Measurements from ENCODE around the gene ATP6V1D.

Gene ATP6V1D

GRCh38 chr14:67345583-67345982 is 14.0 kb downstream of the ATP6V1D start:
- TF ChIP-seq FOXP2 (optimal IDR thresholded peaks at IDR 0.05; ENCODE audit: borderline replicate concordance, extremely low read depth, extremely low read length, insufficient read depth) = no peak
- TF ChIP-seq POLR2AphosphoS5 (IDR thresholded peaks at IDR 0.05; ENCODE audit: low read depth, low read length) = no peak
- no peak for TF ChIP-seq SIN3A (IDR thresholded peaks at IDR 0.05; ENCODE audit: borderline replicate concordance, insufficient read depth, low read length)
- TF ChIP-seq REST (IDR thresholded peaks at IDR 0.05; ENCODE audit: insufficient read depth in 1 of 2, low read depth in 2 of 2, low read length in 2 of 2) = no peak
- no peak for TF ChIP-seq TAF1 (IDR thresholded peaks at IDR 0.05; ENCODE audit: borderline replicate concordance, insufficient read depth, low read length)

- no peak for TF ChIP-seq POLR2AphosphoS5 (IDR thresholded peaks at IDR 0.05; ENCODE audit: low read depth, low read length)
- no peak for TF ChIP-seq TAF1 (IDR thresholded peaks at IDR 0.05; ENCODE audit: borderline replicate concordance, insufficient read depth, low read length)
- no peak for TF ChIP-seq FOXP2 (optimal IDR thresholded peaks at IDR 0.05; ENCODE audit: borderline replicate concordance, extremely low read depth, extremely low read length, insufficient read depth)
- TF ChIP-seq REST (IDR thresholded peaks at IDR 0.05; ENCODE audit: insufficient read depth in 1 of 2, low read depth in 2 of 2, low read length in 2 of 2) = no peak
- TF ChIP-seq SIN3A (IDR thresholded peaks at IDR 0.05; ENCODE audit: borderline replicate concordance, insufficient read depth, low read length) = no peak
These were observed 15.9 kb downstream of the ATP6V1D start for GRCh38 chr14:67343601-67344230.

- TF ChIP-seq TAF1 (IDR thresholded peaks at IDR 0.05; ENCODE audit: borderline replicate concordance, insufficient read depth, low read length) (no peak), POLR2AphosphoS5 (IDR thresholded peaks at IDR 0.05; ENCODE audit: low read depth, low read length) (no peak), FOXP2 (optimal IDR thresholded peaks at IDR 0.05; ENCODE audit: borderline replicate concordance, extremely low read depth, extremely low read length, insufficient read depth) (no peak), REST (IDR thresholded peaks at IDR 0.05; ENCODE audit: insufficient read depth in 1 of 2, low read depth in 2 of 2, low read length in 2 of 2) (no peak), SIN3A (IDR thresholded peaks at IDR 0.05; ENCODE audit: borderline replicate concordance, insufficient read depth, low read length) (no peak)
These were observed 23.8 kb downstream of the ATP6V1D start for GRCh38 chr14:67335781-67336180.

- no peak for TF ChIP-seq POLR2AphosphoS5 (IDR thresholded peaks at IDR 0.05; ENCODE audit: low read depth, low read length)
- no peak for TF ChIP-seq TAF1 (IDR thresholded peaks at IDR 0.05; ENCODE audit: borderline replicate concordance, insufficient read depth, low read length)
- no peak for TF ChIP-seq FOXP2 (optimal IDR thresholded peaks at IDR 0.05; ENCODE audit: borderline replicate concordance, extremely low read depth, extremely low read length, insufficient read depth)
- no peak for TF ChIP-seq REST (IDR thresholded peaks at IDR 0.05; ENCODE audit: insufficient read depth in 1 of 2, low read depth in 2 of 2, low read length in 2 of 2)
- no peak for TF ChIP-seq SIN3A (IDR thresholded peaks at IDR 0.05; ENCODE audit: borderline replicate concordance, insufficient read depth, low read length)
These were observed 27.1 kb downstream of the ATP6V1D start for GRCh38 chr14:67332468-67332867.

All from PFSK-1 (cell line).